Upper lobe of right lung (tissue), 1 donor: Measurements from ENCODE around the gene POLR2H. TPM values are rescaled to one million over a fixed set of nuclear protein-coding genes. Genes with fewer than 3 reads are reported as not detected.

ENCODE experiments used
- ATAC-seq: fragments of 200-7000 bp; cut with Tn5 transposase; one replicate; pipeline ENCODE4 v1.9.1; 2020; ENCODE audit warnings: mild to moderate bottlenecking, moderate library complexity
- DNase-seq: peaks from one replicate; pipeline ENCODE4 v3.0.0-alpha.2; 2020
- H3K27ac ChIP-seq: fragments of 200-600 bp; one replicate; pipeline ENCODE4 v1.8.0; 2022
- H3K27me3 ChIP-seq: fragments of 200-600 bp; one replicate; pipeline ENCODE4 v1.8.0; 2022; ENCODE audit warnings: mild to moderate bottlenecking
- H3K36me3 ChIP-seq: fragments of 200-600 bp; one replicate; pipeline ENCODE4 v1.8.0; 2022
- H3K4me1 ChIP-seq: fragments of 200-600 bp; one replicate; pipeline ENCODE4 v1.8.0; 2022
- H3K4me3 ChIP-seq: fragments of 200-600 bp; one replicate; pipeline ENCODE4 v1.8.0; 2022; ENCODE audit warnings: mild to moderate bottlenecking
- H3K9me3 ChIP-seq: fragments of 200-600 bp; one replicate; pipeline ENCODE4 v1.8.0; 2022
- CTCF ChIP-seq: fragments of 200-600 bp; IDR thresholded peaks from one replicate; pipeline ENCODE4 v1.8.0; 2022; ENCODE audit warnings: antibody characterized with exemption
- intact Hi-C: fragments of 100-400 bp; cut with DNase I; formaldehyde crosslinking; loops from one replicate; pipeline ENCODE4 v1.11.0; 2022
- total RNA-seq: library from RNA; stranded (reverse); fragmentation: NEBNext Ultra II Directional; extraction: Animal tissue kit (Norgen Biotek cat#: 25700); gene quantifications from one replicate; pipeline ENCODE4 v1.2.1, GENCODE V29; 2021
- donor health status: DM: no; HTN: yes; CAD: no; lungs with severe emphysema.

POLR2H gene
- total RNA-seq, 1 donor from 2014 or later = 63.2 TPM

- H3K9me3 ChIP-seq = no peaks in the 10 kb centered on the region
- H3K36me3 ChIP-seq = no peaks in the 10 kb centered on the region
- intact Hi-C loops = no loop called here
- no peak overlapping the region for H3K27ac ChIP-seq
- no peak for DNase-seq
- H3K27me3 ChIP-seq = peaks cover 25% of the 10 kb centered on the region
- no peak for TF ChIP-seq CTCF
- ATAC-seq = peak; percentile 50
- H3K4me1 ChIP-seq = peaks cover 12% of the 10 kb centered on the region
- peak overlapping the region; percentile 48 for H3K4me3 ChIP-seq
Observed at GRCh38 chr3:184381261-184382224, 20.0 kb downstream of the POLR2H start.

DNA sequence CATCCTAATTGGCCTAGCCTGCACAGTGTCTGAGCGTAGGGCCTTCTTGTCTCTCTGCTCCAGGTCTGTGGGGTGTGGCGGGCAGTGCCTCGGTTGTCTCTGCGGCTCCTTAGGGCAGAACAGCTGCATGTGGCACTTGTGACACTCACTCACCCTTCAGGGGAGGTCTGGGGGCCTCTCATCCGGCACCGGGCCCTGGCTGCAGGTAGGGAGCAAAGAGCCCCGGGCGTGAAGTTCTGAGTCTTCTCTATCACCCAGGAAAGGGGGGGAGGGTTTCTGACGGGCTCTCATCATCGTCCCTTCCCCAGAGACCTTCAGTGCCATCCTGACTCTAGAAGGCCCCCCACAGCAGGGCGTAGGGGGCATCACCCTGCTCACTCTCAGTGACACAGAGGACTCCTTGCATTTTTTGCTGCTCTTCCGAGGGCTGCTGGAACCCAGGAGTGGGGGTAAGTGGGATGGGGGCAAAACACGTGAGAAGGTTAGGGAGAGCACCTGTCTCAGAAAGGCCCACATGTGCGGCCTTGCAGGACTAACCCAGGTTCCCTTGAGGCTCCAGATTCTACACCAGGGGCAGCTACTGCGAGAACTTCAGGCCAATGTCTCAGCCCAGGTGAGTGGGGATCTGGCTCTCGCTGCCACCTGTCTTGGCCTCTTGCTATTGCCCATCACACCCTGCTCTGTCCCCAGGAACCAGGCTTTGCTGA lies 21.0 kb downstream of the POLR2H start:
- H3K27me3 ChIP-seq = peaks cover 21% of the 10 kb centered on the region
- intact Hi-C loops = no loop called here

GRCh38 chr3:184383033-184383740 lies 21.7 kb downstream of the POLR2H start:
- TF ChIP-seq CTCF = no peak
- ATAC-seq (no peak), DNase-seq (no peak)
- intact Hi-C loops = no loop called here
- H3K27me3 ChIP-seq = peaks cover 21% of the 10 kb centered on the region
- no peak overlapping the region for H3K4me3 ChIP-seq
- peaks cover 12% of the 10 kb centered on the region for H3K4me1 ChIP-seq
- no peaks in the 10 kb centered on the region for H3K9me3 ChIP-seq
- H3K36me3 ChIP-seq = no peaks in the 10 kb centered on the region
- H3K27ac ChIP-seq = no peak overlapping the region

More for the DNA sequence above, 21.0 kb downstream of the POLR2H start:
- H3K4me3 ChIP-seq = no peak overlapping the region
- peaks cover 12% of the 10 kb centered on the region for H3K4me1 ChIP-seq
- H3K27ac ChIP-seq = no peak overlapping the region
- no peak for TF ChIP-seq CTCF
- DNase-seq (no peak), ATAC-seq (no peak)
- H3K36me3 ChIP-seq = no peaks in the 10 kb centered on the region
- H3K9me3 ChIP-seq = no peaks in the 10 kb centered on the region

DNA sequence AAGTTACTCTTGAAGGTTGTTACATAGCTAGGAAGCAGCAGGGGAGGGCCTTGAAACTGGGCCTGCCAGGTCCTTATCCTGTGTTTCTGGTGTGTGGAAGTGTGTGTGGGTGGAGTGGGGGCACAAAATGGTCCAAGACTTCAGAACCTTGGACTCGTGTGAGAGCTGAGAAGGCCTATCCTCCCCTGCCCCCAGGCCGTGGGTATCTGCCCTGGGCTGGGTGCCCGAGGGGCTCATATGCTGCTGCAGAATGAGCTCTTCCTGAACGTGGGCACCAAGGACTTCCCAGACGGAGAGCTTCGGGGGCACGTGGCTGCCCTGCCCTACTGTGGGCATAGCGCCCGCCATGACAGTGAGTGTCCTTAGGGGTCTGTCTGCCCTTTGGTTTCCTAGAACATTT lies 22.8 kb downstream of the POLR2H start:
- H3K4me3 ChIP-seq = no peak overlapping the region
- H3K9me3 ChIP-seq = no peaks in the 10 kb centered on the region
- intact Hi-C loops = no loop called here
- no peaks in the 10 kb centered on the region for H3K36me3 ChIP-seq
- peaks cover 12% of the 10 kb centered on the region for H3K4me1 ChIP-seq
- H3K27me3 ChIP-seq = peaks cover 17% of the 10 kb centered on the region
- H3K27ac ChIP-seq = no peak overlapping the region
- ATAC-seq (no peak), DNase-seq (no peak)
- no peak for TF ChIP-seq CTCF

- ATAC-seq (no peak), DNase-seq (no peak)
- Histone ChIP-seq H3K27ac (no peak overlapping the region), H3K9me3 (no peaks in the 10 kb centered on the region), H3K4me3 (no peak overlapping the region), H3K36me3 (no peaks in the 10 kb centered on the region), H3K4me1 (peaks cover 12% of the 10 kb centered on the region), H3K27me3 (peaks cover 15% of the 10 kb centered on the region)
- intact Hi-C loops = no loop called here
- no peak for TF ChIP-seq CTCF
Observed at GRCh38 chr3:184384856-184385422, 23.4 kb downstream of the POLR2H start.
